ENCODE measurements around the gene MYLIP.

GRCh38 chr6:16196260-16196983 is 67.5 kb downstream of the MYLIP start:
- TF ChIP-seq CTCF (conservative IDR thresholded peaks at IDR 0.05; ENCODE audit: low read depth, low read length) (no peak), EZH2 (IDR thresholded peaks at IDR 0.05; ENCODE audit: low read length, unreplicated experiment) (no peak), EZH2phosphoT487 (IDR thresholded peaks at IDR 0.05; ENCODE audit: borderline replicate concordance, low read length) (no peak)

Data from PC-3 (cell line).